SU-DHL-6 (cell line): ENCODE measurements around the gene KLHDC7B.

Experiments
- H2AFZ ChIP-seq: fragments of 200-600 bp; sonication (generic); 2 replicates; pipeline ENCODE4 v1.6.1; 2014; ENCODE audit warnings: low read depth, mild to moderate bottlenecking, moderate library complexity, mixed read lengths, antibody characterized with exemption, low read length; ENCODE audit not compliant: severe bottlenecking
- H3F3A ChIP-seq: fragments of 200-600 bp; shearing (Covaris generic); 2 replicates; pipeline ENCODE4 v1.6.0; 2016; ENCODE audit warnings: antibody characterized with exemption, mild to moderate bottlenecking; ENCODE audit not compliant: insufficient read depth
- H3K27ac ChIP-seq: fragments of 200-600 bp; sonication (generic); 2 replicates; pipeline ENCODE4 v1.5.1; 2016; ENCODE audit warnings: low read depth, mild to moderate bottlenecking, low read length, moderate library complexity, mixed read lengths
- H3K27me3 ChIP-seq: fragments of 200-600 bp; sonication (generic), shearing (Covaris generic); 2 replicates; pipeline ENCODE4 v1.6.0; 2014; ENCODE audit warnings: mild to moderate bottlenecking, low read length
- H3K36me3 ChIP-seq: fragments of 200-600 bp; sonication (generic); 2 replicates; pipeline ENCODE4 v1.6.1; 2014; ENCODE audit warnings: mild to moderate bottlenecking, low read length, mixed read lengths
- H3K4me2 ChIP-seq: fragments of 300-600, 200-600 bp; shearing (Covaris generic), sonication (generic); 2 replicates; pipeline ENCODE4 v1.6.0; 2014; ENCODE audit warnings: low read length, low read depth, mild to moderate bottlenecking; ENCODE audit not compliant: poor library complexity, severe bottlenecking
- H3K4me3 ChIP-seq: fragments of 200-600 bp; sonication (generic); 2 replicates; pipeline ENCODE4 v1.5.1; 2014; ENCODE audit warnings: antibody characterized with exemption, low read length, mild to moderate bottlenecking, mixed read lengths; ENCODE audit not compliant: insufficient read depth, poor library complexity, severe bottlenecking
- H3K79me2 ChIP-seq: fragments of 200-600 bp; sonication (generic); 2 replicates; pipeline ENCODE4 v1.6.1; 2014; ENCODE audit warnings: mild to moderate bottlenecking, low read length, moderate library complexity; ENCODE audit not compliant: insufficient read depth
- H3K9ac ChIP-seq: fragments of 200-600 bp; sonication (generic); 2 replicates; pipeline ENCODE4 v1.7.0; 2014; ENCODE audit warnings: mild to moderate bottlenecking, low read length
- H3K9me2 ChIP-seq: fragments of 200-600 bp; sonication (generic); replicated peaks from 2 replicates; pipeline ENCODE4 v1.6.1; 2014; ENCODE audit warnings: low read length; ENCODE audit not compliant: insufficient read depth
- H3K9me3 ChIP-seq: fragments of 200-600 bp; sonication (generic); 2 replicates; pipeline ENCODE4 v1.6.1; 2014; ENCODE audit warnings: low read length, mixed read lengths; ENCODE audit not compliant: insufficient read depth
- H4K20me1 ChIP-seq: fragments of 200-600 bp; sonication (generic); 2 replicates; pipeline ENCODE4 v1.6.1; 2014; ENCODE audit warnings: low read depth, mild to moderate bottlenecking, antibody characterized with exemption, low read length, moderate library complexity, mixed read lengths
- EZH2phosphoT487 ChIP-seq: fragments of 200-600 bp; sonication (generic), shearing (Covaris generic); conservative IDR thresholded peaks from 2 replicates; pipeline ENCODE4 v1.6.1; 2018; ENCODE audit warnings: mild to moderate bottlenecking, antibody characterized with exemption, low read length, moderate library complexity, mixed read lengths
- TF ChIP-seq, protein P1 (sequence below): fragments of 200-600 bp; sonication (generic); IDR thresholded peaks from one replicate; pipeline ENCODE4 v1.5.1; 2017; ENCODE audit warnings: antibody characterized with exemption, mild to moderate bottlenecking, low read length, moderate library complexity; ENCODE audit not compliant: insufficient read depth, poor library complexity, severe bottlenecking

The KLHDC7B gene

DNA sequence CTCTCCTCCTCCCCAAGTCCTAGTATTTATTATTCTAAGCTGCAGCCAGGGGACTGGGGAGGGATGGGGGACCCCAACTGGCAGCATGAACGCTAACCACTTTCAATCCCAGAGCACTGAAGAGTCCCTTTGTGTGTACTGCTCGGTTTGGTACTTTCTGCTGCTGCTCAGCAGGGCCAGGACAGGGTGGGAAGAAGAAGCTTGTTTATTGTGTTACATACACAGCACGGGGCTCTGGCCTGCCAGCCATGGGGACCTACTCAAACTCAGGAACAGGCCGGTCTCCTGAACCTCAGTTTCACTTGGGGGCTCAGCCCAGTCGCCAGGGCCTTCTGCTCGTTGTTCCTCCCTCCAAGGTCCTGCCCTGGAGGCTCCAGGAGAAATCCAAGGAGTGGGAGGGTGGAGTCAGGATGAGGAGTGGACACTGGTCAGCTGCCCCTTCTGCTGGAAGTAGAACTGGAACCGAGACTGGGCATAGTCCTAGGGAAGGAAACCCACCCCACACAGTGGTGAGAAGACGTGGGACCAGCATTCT, 33.1 kb downstream of the KLHDC7B start:
- Histone ChIP-seq H3K27me3 (no peaks in the 10 kb centered on the region), H3K36me3 (no peaks in the 10 kb centered on the region), H4K20me1 (no peaks in the 10 kb centered on the region; the same call in 1 of the 2 replicates), H3K79me2 (peaks cover 8% of the 10 kb centered on the region), H3K9me3 (no peaks in the 10 kb centered on the region), H3F3A (no peaks in the 10 kb centered on the region), H3K27ac (no peak overlapping the region), H3K4me3 (no peak overlapping the region), H3K4me2 (no peak overlapping the region), H3K9ac (no peak overlapping the region), H2AFZ (no peak overlapping the region), H3K9me2 (no peaks in the 10 kb centered on the region)
- TF ChIP-seq, protein P1, sequence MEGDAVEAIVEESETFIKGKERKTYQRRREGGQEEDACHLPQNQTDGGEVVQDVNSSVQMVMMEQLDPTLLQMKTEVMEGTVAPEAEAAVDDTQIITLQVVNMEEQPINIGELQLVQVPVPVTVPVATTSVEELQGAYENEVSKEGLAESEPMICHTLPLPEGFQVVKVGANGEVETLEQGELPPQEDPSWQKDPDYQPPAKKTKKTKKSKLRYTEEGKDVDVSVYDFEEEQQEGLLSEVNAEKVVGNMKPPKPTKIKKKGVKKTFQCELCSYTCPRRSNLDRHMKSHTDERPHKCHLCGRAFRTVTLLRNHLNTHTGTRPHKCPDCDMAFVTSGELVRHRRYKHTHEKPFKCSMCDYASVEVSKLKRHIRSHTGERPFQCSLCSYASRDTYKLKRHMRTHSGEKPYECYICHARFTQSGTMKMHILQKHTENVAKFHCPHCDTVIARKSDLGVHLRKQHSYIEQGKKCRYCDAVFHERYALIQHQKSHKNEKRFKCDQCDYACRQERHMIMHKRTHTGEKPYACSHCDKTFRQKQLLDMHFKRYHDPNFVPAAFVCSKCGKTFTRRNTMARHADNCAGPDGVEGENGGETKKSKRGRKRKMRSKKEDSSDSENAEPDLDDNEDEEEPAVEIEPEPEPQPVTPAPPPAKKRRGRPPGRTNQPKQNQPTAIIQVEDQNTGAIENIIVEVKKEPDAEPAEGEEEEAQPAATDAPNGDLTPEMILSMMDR: no peak
- no peak for TF ChIP-seq EZH2phosphoT487

GRCh38 chr22:50579752-50580151, 34.1 kb downstream of the KLHDC7B start:
- H3K9me2 ChIP-seq: no peaks in the 10 kb centered on the region
- H3K36me3 ChIP-seq: no peaks in the 10 kb centered on the region
- H3K4me2 ChIP-seq: no peak overlapping the region
- H3K79me2 ChIP-seq: peaks cover 8% of the 10 kb centered on the region
- TF ChIP-seq, protein P1: no peak
- no peak overlapping the region for H3K27ac ChIP-seq
- no peak overlapping the region for H2AFZ ChIP-seq
- H3K9me3 ChIP-seq: no peaks in the 10 kb centered on the region
- H4K20me1 ChIP-seq: no peaks in the 10 kb centered on the region; the same call in 1 of the 2 replicates
- no peaks in the 10 kb centered on the region for H3K27me3 ChIP-seq
- H3K9ac ChIP-seq: no peak overlapping the region
- no peaks in the 10 kb centered on the region for H3F3A ChIP-seq
- H3K4me3 ChIP-seq: no peak overlapping the region

GRCh38 chr22:50581031-50581949, 35.6 kb downstream of the KLHDC7B start:
- no peaks in the 10 kb centered on the region for H3F3A ChIP-seq
- no peaks in the 10 kb centered on the region for H3K9me3 ChIP-seq
- H3K79me2 ChIP-seq: peaks cover 8% of the 10 kb centered on the region
- H3K4me3 ChIP-seq: peak overlapping the region; percentile 70
- no peak for TF ChIP-seq EZH2phosphoT487
- TF ChIP-seq, protein P1: no peak
- H3K9me2 ChIP-seq: no peaks in the 10 kb centered on the region
- no peaks in the 10 kb centered on the region for H3K36me3 ChIP-seq
- H3K27me3 ChIP-seq: no peaks in the 10 kb centered on the region
- H3K9ac ChIP-seq: peak overlapping the region; percentile 92
- H3K4me2 ChIP-seq: peak overlapping the region; percentile 87
- H2AFZ ChIP-seq: no peak overlapping the region
- peak overlapping the region; percentile 85 for H3K27ac ChIP-seq
- H4K20me1 ChIP-seq: no peaks in the 10 kb centered on the region; the same call in 1 of the 2 replicates
